ENCODE data around the gene UTP20. TPM values are rescaled to one million over a fixed set of nuclear protein-coding genes. Genes with fewer than 3 reads are reported as not detected.

The UTP20 gene
- total and polyA plus RNA-seq, 5 donors from 2014 or later: 3.3 to 11.6 (median 4.9) TPM

DNA sequence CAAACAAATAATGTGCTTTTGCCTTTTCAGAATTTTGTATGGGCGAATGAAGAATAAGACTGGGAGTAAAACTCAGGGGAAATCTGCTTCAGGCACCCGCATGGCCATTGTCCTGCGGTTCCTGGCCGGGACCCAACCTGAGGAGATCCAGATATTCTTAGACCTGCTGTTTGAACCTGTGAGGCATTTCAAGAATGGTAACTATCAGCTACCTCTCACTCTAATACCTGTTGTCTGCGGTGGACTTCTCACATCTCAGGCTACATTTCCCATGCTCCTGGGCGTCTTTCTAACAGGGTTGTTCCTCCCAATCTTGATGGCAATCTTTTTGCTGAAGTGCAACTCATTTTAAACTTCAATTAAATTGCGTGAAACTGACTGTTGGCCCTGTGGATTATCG is 47.1 kb downstream of the UTP20 start:
- no peaks in the 10 kb centered on the region for H3K4me1 ChIP-seq (ENCODE audit: control insufficient read depth, insufficient read depth, low read length, poor library complexity, severe bottlenecking)
- no peak overlapping the region for H3K27ac ChIP-seq (ENCODE audit: insufficient read depth, low read length, poor library complexity, severe bottlenecking)
- Mint-ChIP-seq H3K27ac (no peak overlapping the region), H3K4me3 (no peak overlapping the region), H3K36me3 (peaks cover 46% of the 10 kb centered on the region), H3K4me1 (peaks cover 0 to 5% (median 0%) of the 10 kb centered on the region in 4 donors), H3K9me3 (peaks cover 0 to 2% (median 0%) of the 10 kb centered on the region in 7 donors), H3K27me3 (no peaks in the 10 kb centered on the region)
- H3K27me3 ChIP-seq (ENCODE audit: control insufficient read depth, insufficient read depth, low read length): no peaks in the 10 kb centered on the region
- H3K4me3 ChIP-seq (ENCODE audit: low read depth, low read length): no peak overlapping the region
- no peak for ATAC-seq (ENCODE audit: low read depth in 2 of 2)
- H3K36me3 ChIP-seq (ENCODE audit: control insufficient read depth, insufficient read depth, low read length): peaks cover 49% of the 10 kb centered on the region
- H3K9me3 ChIP-seq (ENCODE audit: control insufficient read depth in 2 of 2, low read length in 2 of 2): no peaks in the 10 kb centered on the region
- DNase-seq: no peak

DNA sequence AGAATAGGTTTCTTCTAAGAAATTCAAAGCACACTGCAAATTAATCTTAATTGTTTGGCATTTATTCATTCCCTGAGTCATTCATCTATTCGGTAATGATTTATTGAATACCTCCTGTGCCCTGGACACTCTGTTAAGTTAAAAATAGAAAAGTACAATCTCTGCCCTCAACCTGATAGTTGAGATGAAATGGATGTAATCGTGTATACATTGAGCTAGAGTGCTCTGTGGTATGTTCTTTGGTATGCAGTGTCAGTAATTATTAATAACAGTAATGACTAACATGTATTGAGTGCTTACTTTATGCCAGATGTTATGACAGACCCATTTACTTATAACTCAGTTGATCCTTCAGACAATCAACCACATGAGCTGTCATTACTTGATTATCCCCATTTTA is 47.6 kb downstream of the UTP20 start:
- peaks cover 0 to 2% (median 0%) of the 10 kb centered on the region in 7 donors for H3K9me3 Mint-ChIP-seq
- no peak overlapping the region for H3K4me3 Mint-ChIP-seq
- Histone ChIP-seq H3K4me1 (ENCODE audit: control insufficient read depth, insufficient read depth, low read length, poor library complexity, severe bottlenecking) (no peaks in the 10 kb centered on the region), H3K9me3 (ENCODE audit: control insufficient read depth in 2 of 2, low read length in 2 of 2) (no peaks in the 10 kb centered on the region), H3K27me3 (ENCODE audit: control insufficient read depth, insufficient read depth, low read length) (no peaks in the 10 kb centered on the region), H3K27ac (ENCODE audit: insufficient read depth, low read length, poor library complexity, severe bottlenecking) (no peak overlapping the region), H3K36me3 (ENCODE audit: control insufficient read depth, insufficient read depth, low read length) (peaks cover 47% of the 10 kb centered on the region), H3K4me3 (ENCODE audit: low read depth, low read length) (no peak overlapping the region)
- peaks cover 44% of the 10 kb centered on the region for H3K36me3 Mint-ChIP-seq
- no peak overlapping the region for H3K27ac Mint-ChIP-seq
- ATAC-seq (ENCODE audit: low read depth in 2 of 2) (no peak), DNase-seq (no peak)
- no peaks in the 10 kb centered on the region for H3K27me3 Mint-ChIP-seq
- peaks cover 0 to 5% (median 0%) of the 10 kb centered on the region in 4 donors for H3K4me1 Mint-ChIP-seq

DNA sequence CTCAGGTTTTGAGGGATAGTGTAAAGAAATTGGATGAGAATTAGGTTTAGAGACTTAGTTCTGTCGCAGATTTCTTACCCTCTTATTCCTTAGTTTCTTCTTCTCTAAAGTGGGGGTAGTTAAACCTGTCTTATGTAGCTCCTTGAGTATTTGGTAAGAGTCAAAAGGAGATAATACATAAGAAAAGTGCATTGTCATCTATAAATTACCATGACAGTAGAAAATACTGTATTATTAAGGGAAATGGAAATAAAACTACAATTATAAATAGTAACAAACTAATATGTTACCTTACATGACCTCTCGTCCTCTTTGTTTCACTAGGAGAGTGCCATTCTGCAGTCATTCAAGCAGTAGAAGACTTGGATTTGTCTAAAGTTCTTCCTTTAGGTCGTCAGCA is 49.0 kb downstream of the UTP20 start:
- Mint-ChIP-seq H3K9me3 (peaks cover 0 to 2% (median 0%) of the 10 kb centered on the region in 7 donors), H3K36me3 (peaks cover 51% of the 10 kb centered on the region), H3K4me3 (no peak overlapping the region), H3K27me3 (no peaks in the 10 kb centered on the region), H3K4me1 (peaks cover 0 to 5% (median 0%) of the 10 kb centered on the region in 4 donors), H3K27ac (no peak overlapping the region)
- Histone ChIP-seq H3K36me3 (ENCODE audit: control insufficient read depth, insufficient read depth, low read length) (peaks cover 52% of the 10 kb centered on the region), H3K9me3 (ENCODE audit: control insufficient read depth in 2 of 2, low read length in 2 of 2) (no peaks in the 10 kb centered on the region), H3K4me1 (ENCODE audit: control insufficient read depth, insufficient read depth, low read length, poor library complexity, severe bottlenecking) (no peaks in the 10 kb centered on the region), H3K27me3 (ENCODE audit: control insufficient read depth, insufficient read depth, low read length) (no peaks in the 10 kb centered on the region), H3K4me3 (ENCODE audit: low read depth, low read length) (no peak overlapping the region), H3K27ac (ENCODE audit: insufficient read depth, low read length, poor library complexity, severe bottlenecking) (no peak overlapping the region)
- no peak for DNase-seq
- no peak for ATAC-seq (ENCODE audit: low read depth in 2 of 2)

DNA sequence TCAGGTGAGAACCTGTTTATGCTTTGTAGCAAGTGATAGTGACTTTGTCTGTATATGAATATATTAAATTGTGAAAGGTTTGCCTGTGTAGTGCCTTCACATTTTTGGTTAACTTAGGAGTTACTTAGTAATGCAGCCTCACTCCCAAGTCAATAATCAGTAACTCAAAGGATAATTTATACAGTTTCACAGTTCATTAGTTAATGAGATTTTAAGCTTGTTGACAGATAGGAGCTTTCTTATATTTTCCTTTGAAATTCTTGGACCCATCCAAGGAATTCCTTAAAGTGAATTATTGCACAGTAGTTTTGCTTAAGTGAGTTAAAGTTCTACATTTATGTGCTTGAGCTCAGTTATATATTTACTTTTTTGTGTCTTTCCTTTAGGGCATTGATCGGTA is 50.7 kb downstream of the UTP20 start:
- Mint-ChIP-seq H3K36me3 (peaks cover 54% of the 10 kb centered on the region), H3K27ac (no peak overlapping the region), H3K27me3 (no peaks in the 10 kb centered on the region), H3K4me1 (peaks cover 0 to 5% (median 2%) of the 10 kb centered on the region in 4 donors), H3K9me3 (peaks cover 0 to 2% (median 0%) of the 10 kb centered on the region in 7 donors), H3K4me3 (no peak overlapping the region)
- Histone ChIP-seq H3K9me3 (ENCODE audit: control insufficient read depth in 2 of 2, low read length in 2 of 2) (no peaks in the 10 kb centered on the region), H3K4me1 (ENCODE audit: control insufficient read depth, insufficient read depth, low read length, poor library complexity, severe bottlenecking) (no peaks in the 10 kb centered on the region), H3K4me3 (ENCODE audit: low read depth, low read length) (no peak overlapping the region), H3K36me3 (ENCODE audit: control insufficient read depth, insufficient read depth, low read length) (peaks cover 60% of the 10 kb centered on the region), H3K27me3 (ENCODE audit: control insufficient read depth, insufficient read depth, low read length) (no peaks in the 10 kb centered on the region), H3K27ac (ENCODE audit: insufficient read depth, low read length, poor library complexity, severe bottlenecking) (no peak overlapping the region)
- no peak for DNase-seq
- ATAC-seq (ENCODE audit: low read depth in 2 of 2): no peak

DNA sequence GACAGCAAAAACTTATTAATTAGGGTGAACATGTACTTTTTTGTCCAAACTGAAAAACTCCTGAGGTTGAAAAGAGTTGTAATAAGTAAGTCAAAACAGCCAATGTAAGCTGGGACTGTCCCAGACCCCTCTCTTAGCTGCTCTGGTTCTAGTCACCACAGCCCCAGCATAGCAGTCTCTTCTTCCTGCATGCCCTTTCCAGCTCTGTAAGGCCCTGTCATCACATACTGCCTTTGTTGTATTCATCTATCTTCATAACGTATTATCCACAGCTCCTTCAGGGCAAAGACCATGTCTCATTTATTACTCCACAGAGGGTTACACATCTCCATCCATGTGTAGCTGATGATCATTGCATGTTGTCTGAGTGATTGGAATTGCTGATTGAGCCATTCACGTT is 56.5 kb downstream of the UTP20 start:
- Histone ChIP-seq H3K9me3 (ENCODE audit: control insufficient read depth in 2 of 2, low read length in 2 of 2) (no peaks in the 10 kb centered on the region), H3K27me3 (ENCODE audit: control insufficient read depth, insufficient read depth, low read length) (no peaks in the 10 kb centered on the region), H3K27ac (ENCODE audit: insufficient read depth, low read length, poor library complexity, severe bottlenecking) (no peak overlapping the region), H3K36me3 (ENCODE audit: control insufficient read depth, insufficient read depth, low read length) (peaks cover 47% of the 10 kb centered on the region), H3K4me1 (ENCODE audit: control insufficient read depth, insufficient read depth, low read length, poor library complexity, severe bottlenecking) (no peaks in the 10 kb centered on the region), H3K4me3 (ENCODE audit: low read depth, low read length) (no peak overlapping the region)
- Mint-ChIP-seq H3K27me3 (no peaks in the 10 kb centered on the region), H3K4me3 (no peak overlapping the region), H3K36me3 (peaks cover 38% of the 10 kb centered on the region), H3K4me1 (peaks cover 0 to 3% (median 0%) of the 10 kb centered on the region in 4 donors), H3K9me3 (no peaks in the 10 kb centered on the region), H3K27ac (no peak overlapping the region)
- DNase-seq (no peak), ATAC-seq (ENCODE audit: low read depth in 2 of 2) (no peak)

DNA sequence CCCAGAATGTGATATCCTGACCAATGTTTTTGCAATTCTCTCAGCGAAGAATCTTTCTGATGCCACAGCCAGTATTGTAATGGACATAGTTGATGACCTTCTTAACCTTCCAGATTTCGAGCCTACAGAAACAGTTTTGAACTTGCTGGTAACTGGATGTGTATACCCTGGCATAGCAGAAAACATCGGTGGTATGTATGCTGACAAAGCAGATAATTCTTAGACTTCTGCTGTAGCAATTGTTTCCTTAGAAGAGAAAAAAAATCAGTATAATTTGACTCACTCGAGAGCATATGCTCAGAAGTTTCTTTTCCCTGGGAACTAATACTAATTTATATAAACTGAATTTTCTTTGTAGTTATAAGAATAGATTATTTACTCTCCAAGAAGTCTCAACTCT is 58.2 kb downstream of the UTP20 start:
- peaks cover 37% of the 10 kb centered on the region for H3K36me3 Mint-ChIP-seq
- Histone ChIP-seq H3K9me3 (ENCODE audit: control insufficient read depth in 2 of 2, low read length in 2 of 2) (no peaks in the 10 kb centered on the region), H3K4me3 (ENCODE audit: low read depth, low read length) (no peak overlapping the region), H3K27me3 (ENCODE audit: control insufficient read depth, insufficient read depth, low read length) (no peaks in the 10 kb centered on the region), H3K36me3 (ENCODE audit: control insufficient read depth, insufficient read depth, low read length) (peaks cover 59% of the 10 kb centered on the region), H3K4me1 (ENCODE audit: control insufficient read depth, insufficient read depth, low read length, poor library complexity, severe bottlenecking) (no peaks in the 10 kb centered on the region), H3K27ac (ENCODE audit: insufficient read depth, low read length, poor library complexity, severe bottlenecking) (no peak overlapping the region)
- peaks cover 0 to 3% (median 0%) of the 10 kb centered on the region in 4 donors for H3K4me1 Mint-ChIP-seq
- ATAC-seq (ENCODE audit: low read depth in 2 of 2) (no peak), DNase-seq (no peak)
- H3K4me3 Mint-ChIP-seq: no peak overlapping the region
- no peak overlapping the region for H3K27ac Mint-ChIP-seq
- H3K27me3 Mint-ChIP-seq: no peaks in the 10 kb centered on the region
- H3K9me3 Mint-ChIP-seq: no peaks in the 10 kb centered on the region

DNA sequence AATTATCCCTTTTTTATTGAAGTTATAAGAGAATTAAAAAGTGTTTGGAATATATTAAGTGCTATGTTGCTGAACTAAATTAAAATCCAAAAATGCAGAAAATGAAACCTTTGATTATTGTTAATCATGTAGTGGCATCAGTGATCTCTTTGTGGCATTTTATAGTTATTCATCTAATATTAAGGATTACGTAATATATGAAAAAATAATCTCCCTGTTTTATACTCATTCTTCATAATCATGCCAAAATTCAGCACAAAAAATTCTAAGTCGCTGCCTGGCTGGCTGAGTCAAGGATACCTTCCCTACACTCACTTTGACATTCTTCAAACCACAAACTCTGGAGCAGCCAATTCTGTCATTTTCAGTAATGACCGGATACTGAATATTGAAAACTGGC is 64.0 kb downstream of the UTP20 start:
- peaks cover 77% of the 10 kb centered on the region for H3K36me3 ChIP-seq (ENCODE audit: control insufficient read depth, insufficient read depth, low read length)
- H3K27me3 ChIP-seq (ENCODE audit: control insufficient read depth, insufficient read depth, low read length): no peaks in the 10 kb centered on the region
- no peak overlapping the region for H3K27ac ChIP-seq (ENCODE audit: insufficient read depth, low read length, poor library complexity, severe bottlenecking)
- peaks cover 54% of the 10 kb centered on the region for H3K36me3 Mint-ChIP-seq
- DNase-seq (no peak), ATAC-seq (ENCODE audit: low read depth in 2 of 2) (no peak)
- no peaks in the 10 kb centered on the region for H3K4me1 Mint-ChIP-seq
- no peaks in the 10 kb centered on the region for H3K4me1 ChIP-seq (ENCODE audit: control insufficient read depth, insufficient read depth, low read length, poor library complexity, severe bottlenecking)
- no peaks in the 10 kb centered on the region for H3K27me3 Mint-ChIP-seq
- H3K9me3 Mint-ChIP-seq: peaks cover 0 to 4% (median 0%) of the 10 kb centered on the region in 7 donors
- no peak overlapping the region for H3K27ac Mint-ChIP-seq
- H3K4me3 ChIP-seq (ENCODE audit: low read depth, low read length): no peak overlapping the region
- peaks cover 0 to 1% of the 10 kb centered on the region in 2 experiments for H3K9me3 ChIP-seq (ENCODE audit: control insufficient read depth in 2 of 2, low read length in 2 of 2)
- no peak overlapping the region for H3K4me3 Mint-ChIP-seq

DNA sequence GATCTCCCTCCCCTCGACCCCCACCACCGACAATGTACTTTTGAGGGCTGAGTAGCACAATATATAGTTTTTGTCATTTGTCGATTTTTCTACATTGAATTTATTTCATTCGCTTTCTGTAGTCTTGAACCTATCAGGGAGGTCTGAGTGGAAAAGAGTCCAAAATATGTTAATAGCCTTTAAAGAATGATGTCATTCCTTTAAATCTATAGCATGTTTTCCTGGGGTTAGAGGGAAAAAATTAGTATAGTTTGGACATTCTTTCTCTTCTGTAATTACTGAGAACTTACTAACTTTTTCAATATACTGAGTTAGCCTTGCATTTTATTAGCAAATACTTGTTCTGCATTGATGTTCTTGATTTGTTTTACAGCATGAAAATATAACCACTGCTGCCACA is 71.8 kb downstream of the UTP20 start:
- Histone ChIP-seq H3K4me1 (ENCODE audit: control insufficient read depth, insufficient read depth, low read length, poor library complexity, severe bottlenecking) (no peaks in the 10 kb centered on the region), H3K27me3 (ENCODE audit: control insufficient read depth, insufficient read depth, low read length) (no peaks in the 10 kb centered on the region), H3K9me3 (ENCODE audit: control insufficient read depth in 2 of 2, low read length in 2 of 2) (peaks cover 0 to 1% of the 10 kb centered on the region in 2 experiments), H3K27ac (ENCODE audit: insufficient read depth, low read length, poor library complexity, severe bottlenecking) (no peak overlapping the region), H3K4me3 (ENCODE audit: low read depth, low read length) (no peak overlapping the region), H3K36me3 (ENCODE audit: control insufficient read depth, insufficient read depth, low read length) (peaks cover 64% of the 10 kb centered on the region)
- peaks cover 42% of the 10 kb centered on the region for H3K36me3 Mint-ChIP-seq
- H3K27me3 Mint-ChIP-seq: no peaks in the 10 kb centered on the region
- DNase-seq (no peak), ATAC-seq (ENCODE audit: low read depth in 2 of 2) (no peak)
- no peak overlapping the region for H3K4me3 Mint-ChIP-seq
- H3K4me1 Mint-ChIP-seq: no peaks in the 10 kb centered on the region
- H3K9me3 Mint-ChIP-seq: peaks cover 0 to 6% (median 0%) of the 10 kb centered on the region in 7 donors
- H3K27ac Mint-ChIP-seq: no peak overlapping the region

All from CD4-positive, CD25-positive, alpha-beta regulatory T cell (primary cell).